ENCODE measurements around the gene MORF4L2.

Gene MORF4L2

GRCh38 chrX:103686199-103687072 is at the start of gene MORF4L2:
Gene MORF4L2 (minus strand): TSS chrX:103686699. CDS start chrX:103677027, 9,672 bp downstream.
- DNase-seq: peak; percentile 83 to 92

GRCh38 chrX:103734125-103734760 is 47.7 kb upstream of the MORF4L2 start:
- DNase-seq: no peak

DNA sequence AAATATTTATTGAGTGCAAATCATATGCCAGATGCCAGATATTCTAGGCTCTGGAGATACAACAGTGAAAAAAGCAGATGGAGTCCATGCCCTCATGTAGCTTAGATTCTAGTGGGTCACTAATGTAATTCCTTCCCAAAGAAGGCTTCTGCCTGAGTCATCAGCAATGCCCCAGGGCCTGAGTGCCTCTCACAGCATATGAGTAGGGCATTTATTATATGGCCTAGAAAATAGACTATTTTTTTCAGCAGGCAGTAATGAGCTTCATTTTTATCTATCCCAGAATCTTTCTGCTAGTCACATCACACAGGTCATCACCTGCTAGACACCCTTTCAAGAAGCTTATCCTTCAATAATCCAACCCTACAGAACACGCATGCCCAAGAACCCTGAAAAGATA is 46.5 kb upstream of the MORF4L2 start:
- no peak for DNase-seq

- DNase-seq: no peak
Measured at GRCh38 chrX:103730796-103731493, 44.4 kb upstream of the MORF4L2 start.

DNA sequence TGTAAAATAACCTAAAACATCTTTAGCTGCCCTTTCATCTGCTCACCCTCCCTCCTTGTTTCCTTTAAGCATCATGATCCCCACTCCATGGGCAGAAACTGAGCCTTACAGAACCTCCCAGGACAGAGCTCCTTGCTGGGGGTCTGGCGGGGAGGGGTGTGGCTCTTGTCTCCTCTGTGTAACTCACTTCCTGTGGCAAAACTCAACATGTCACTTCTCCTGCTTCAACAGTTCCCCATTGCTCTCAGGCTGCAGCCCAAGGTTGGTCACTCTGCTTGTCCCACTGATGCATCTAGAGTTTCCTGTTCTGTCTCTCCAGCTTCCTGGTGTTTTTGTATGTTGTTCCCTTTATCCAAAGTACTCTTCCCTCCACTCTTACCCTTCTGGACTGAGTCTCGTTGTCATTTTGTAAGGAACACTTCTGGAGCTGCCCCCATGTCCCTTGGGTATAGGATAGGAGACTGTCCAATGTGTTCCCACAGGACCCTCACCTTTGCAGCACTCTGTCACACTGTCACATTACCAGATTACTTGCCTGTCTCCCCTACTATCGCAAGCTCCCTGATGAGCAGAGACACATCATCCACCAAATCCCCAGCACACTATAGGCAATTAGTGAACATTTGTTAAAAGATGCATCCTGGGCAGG is 43.8 kb upstream of the MORF4L2 start:
- DNase-seq: no peak

- no peak for DNase-seq
Measured at GRCh38 chrX:103729015-103729414, 42.5 kb upstream of the MORF4L2 start.

DNA sequence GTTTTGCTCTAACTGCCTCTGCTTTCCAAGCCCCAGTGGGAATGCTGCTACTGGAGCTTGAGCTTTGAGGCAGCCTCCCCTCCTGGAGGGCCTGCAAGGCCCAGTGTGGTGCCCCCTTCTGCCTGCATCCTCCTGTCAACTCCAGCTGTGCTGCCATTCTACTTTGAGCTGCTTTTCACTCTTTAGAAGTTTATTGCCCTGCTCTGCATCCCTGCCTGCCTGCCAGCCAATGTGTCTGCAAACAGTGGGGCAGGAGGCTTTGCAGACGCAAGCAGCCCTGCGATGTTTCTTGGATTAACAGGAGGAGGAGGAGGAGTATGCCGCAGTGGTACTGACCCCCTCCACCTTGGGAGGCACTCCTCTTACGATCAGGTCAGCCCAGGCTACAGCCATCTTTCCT is 40.6 kb upstream of the MORF4L2 start:
- DNase-seq: no peak

DNA sequence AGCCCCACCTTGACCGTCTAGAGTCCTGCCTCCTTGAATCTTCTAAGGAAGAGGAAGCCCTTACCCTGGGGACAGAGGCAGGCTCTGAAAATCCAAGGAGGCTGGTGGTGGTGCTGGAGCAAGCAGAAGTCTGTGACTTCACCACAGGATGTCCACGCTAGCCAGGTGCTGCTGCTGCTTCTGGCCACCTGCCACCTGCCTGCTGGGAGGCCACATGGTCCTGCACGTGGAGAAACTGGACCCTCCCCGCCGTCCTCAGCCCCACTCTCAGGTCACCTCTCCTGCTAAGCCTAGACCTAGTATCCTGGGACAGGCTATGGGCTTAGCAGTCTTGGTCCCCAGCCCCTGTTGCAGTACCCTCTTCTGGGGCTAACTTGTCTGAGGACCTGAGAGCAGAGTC is 40.0 kb upstream of the MORF4L2 start:
- no peak for DNase-seq

- no peak for DNase-seq
Measured at GRCh38 chrX:103722505-103722904, 36.0 kb upstream of the MORF4L2 start.

- no peak for DNase-seq
Measured at GRCh38 chrX:103718120-103718519, 31.6 kb upstream of the MORF4L2 start.

GRCh38 chrX:103716962-103717361 is 30.5 kb upstream of the MORF4L2 start:
- DNase-seq: no peak

GRCh38 chrX:103710609-103711008 is 24.1 kb upstream of the MORF4L2 start, which contains the start of gene TMEM31:
Gene TMEM31 (plus strand): TSS chrX:103710909. CDS start chrX:103712259, 1,350 bp downstream.
- DNase-seq: no peak

GRCh38 chrX:103704863-103705262 is 18.4 kb upstream of the MORF4L2 start:
- no peak for DNase-seq

GRCh38 chrX:103699243-103699642 is 12.7 kb upstream of the MORF4L2 start:
- DNase-seq: no peak

DNA sequence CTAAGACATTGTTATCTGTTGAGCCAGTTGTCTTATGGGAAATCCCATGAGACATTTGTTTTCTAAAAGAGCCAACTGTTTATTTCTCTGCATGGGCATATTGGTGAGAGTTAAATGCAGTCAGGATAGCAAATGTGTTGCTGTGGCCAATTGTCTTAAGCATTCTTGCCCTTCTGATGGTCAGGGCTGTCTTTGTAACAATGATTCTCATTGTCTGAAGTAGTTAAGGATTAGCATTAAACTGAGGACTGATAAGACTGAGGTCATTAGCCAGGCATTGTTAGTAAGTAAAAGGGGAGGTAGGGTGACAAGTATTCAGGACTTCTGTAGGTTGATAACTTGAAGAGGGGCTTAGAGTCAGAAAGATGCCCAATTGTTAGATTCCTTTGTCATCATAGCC is 11.2 kb upstream of the MORF4L2 start:
- no peak for DNase-seq

GRCh38 chrX:103691059-103691458 is 4.6 kb upstream of the MORF4L2 start:
- no peak for DNase-seq

DNA sequence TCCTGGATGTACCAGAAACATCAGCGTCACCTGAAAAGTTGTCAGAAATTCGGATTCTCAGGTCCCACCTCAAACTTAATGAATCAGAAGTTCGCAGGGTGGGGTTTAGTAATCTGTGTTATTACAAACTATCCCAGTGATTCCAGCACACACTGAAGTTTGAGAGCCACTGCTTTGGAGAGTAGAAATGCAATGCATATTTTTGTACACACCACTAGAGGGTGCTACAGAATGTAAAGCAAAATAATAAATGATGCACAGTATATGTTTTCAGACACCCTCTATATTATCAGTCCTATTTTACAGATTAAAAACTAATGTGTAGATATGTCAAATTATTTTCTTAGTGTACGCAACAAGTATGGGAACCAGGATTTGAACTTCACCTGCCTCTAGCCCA is 2.4 kb upstream of the MORF4L2 start:
- DNase-seq: peak; percentile 30 to 48

DNA sequence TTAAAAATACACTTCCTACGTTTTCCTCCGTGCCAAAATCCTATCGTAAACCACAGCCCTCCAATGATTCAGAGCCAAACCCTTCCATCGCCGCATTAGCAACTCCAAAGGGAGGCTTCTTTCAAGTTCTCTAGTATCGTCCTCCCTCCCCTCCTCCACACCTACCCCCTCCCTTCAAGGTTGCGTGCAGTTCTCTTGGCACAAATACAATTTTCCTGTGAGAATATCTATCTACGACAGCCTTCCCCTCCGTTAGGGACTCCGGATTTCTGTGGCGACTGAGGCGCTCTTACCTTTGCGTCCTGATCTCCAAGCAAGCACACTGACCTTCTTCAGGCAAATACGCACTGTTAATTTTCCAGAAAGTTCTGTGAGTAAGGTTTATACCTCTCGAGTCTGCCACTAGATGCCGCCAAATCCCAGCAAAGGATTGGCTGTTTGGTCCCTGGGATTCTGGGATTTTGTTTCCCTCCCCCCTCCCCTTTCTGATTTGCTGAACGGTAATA is 1.2 kb upstream of the MORF4L2 start:
- peak; percentile 21 to 35 for DNase-seq

DNA sequence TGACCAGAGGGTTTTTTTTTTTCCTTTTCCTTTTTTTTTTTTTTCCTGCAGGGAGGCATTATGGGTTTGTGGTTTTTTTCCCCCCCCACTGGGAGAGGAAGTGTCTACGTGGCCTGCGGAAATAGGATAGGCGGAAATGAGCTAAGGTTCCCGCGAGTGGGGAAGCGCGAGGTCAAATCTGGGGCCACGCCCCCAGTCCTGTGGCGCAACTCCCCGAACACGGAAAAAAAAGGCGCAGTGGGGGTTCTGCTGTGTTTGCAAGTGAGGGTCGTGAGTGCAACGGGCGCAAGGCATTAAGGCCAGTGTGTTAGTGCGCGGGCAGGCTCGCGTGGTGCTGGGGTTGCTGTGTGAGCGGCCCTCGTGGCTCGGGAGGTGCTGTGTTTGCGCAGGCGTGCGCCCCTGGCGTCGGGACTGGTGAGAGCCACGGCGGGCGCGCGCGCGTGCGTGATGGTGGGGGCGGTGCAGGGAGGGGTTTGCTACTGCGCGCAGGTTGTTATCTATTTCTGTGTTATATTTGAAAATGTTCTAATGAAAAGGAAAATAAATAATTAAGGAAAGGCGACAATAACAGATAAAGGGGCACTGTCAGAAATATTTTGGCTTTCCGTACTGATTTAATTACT is 685 bp upstream of the MORF4L2 start:
- peak; percentile 48 to 92 for DNase-seq

GRCh38 chrX:103685396-103685795 is 1.1 kb downstream of the MORF4L2 start:
- no peak for DNase-seq

GRCh38 chrX:103681443-103681842 is 5.1 kb downstream of the MORF4L2 start:
- no peak for DNase-seq

Data from AML-193 (cell line).